HG03095 (cell line): ENCODE results near the gene SMAD3.
"Not testable (repeated sequence)": the region's sequence is repeated elsewhere in the genome, so short reads cannot be mapped to it uniquely, and the experiment has no call there.

ENCODE experiments used
- ATAC-seq: cut with Tn5 transposase; IDR thresholded peaks from one replicate; pipeline ENCODE4 v1.9.1; 2021; ENCODE audit warnings: moderate library complexity; ENCODE audit not compliant: unreplicated experiment

Gene SMAD3

DNA sequence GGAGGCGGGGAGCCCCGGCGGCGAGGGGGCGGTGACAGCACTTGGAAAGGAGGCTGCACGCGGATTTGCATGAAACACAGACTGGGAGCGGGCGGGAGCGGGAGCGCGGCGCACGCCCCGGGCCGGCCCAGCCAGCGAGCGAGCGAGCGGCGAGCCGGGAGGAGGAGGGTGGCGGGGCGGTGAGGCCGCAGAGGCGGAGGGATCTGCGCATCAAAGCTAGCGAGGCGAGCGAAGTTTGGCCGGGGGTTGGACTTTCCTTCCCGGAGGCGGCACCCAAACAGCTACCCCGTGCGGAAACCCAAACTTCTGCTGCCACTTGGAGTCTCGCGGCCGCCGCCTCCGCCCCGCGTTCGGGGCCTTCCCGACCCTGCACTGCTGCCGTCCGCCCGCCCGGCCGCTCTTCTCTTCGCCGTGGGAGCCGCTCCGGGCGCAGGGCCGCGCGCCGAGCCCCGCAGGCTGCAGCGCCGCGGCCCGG is at the start of gene SMAD3:
SMAD3 (plus strand) TSS at position 72 of the 475 bp plus-strand sequence. CDS start 553 bp downstream, outside the sequence.
- ATAC-seq = no peak

DNA sequence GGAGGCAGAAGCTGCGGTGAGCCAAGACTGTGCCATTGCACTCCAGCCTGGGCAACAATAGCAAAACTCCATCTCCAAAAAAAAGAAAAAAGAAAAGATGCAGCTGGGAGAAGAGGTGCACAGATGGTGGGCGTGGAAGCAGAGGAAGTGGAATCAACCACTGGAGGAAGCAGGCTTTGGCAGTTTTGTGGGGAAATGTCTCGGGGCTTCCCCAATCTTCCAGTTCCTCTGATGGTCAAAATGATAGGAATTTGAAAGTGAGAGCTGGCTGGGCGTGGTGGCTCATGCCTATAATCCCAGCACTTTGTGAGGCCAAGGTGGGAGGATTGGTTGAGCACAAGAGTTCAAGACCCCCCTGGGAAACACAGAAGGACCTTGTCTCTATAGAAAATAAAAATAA is 48.1 kb upstream of the SMAD3 start:
- ATAC-seq = no peak

DNA sequence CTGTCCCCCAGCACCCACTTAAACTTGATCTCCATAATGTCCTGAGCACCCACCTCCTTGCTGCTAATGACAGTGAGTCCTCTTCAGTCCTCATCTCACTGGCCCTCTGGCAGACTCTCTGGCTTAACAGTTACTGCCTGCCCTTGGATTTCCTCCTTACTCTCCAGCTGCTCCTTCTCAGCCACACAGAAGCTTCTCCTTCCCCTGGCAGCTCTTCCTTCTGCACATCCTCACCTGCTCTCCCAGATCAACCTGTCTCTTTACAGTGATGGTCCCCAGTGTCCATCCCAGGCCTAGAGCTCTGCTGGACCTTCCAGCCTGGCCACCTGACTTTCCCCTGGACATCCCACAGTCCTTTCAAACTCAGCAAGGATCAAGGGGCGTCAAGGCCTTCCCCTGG is 47.4 kb upstream of the SMAD3 start:
- no peak for ATAC-seq

DNA sequence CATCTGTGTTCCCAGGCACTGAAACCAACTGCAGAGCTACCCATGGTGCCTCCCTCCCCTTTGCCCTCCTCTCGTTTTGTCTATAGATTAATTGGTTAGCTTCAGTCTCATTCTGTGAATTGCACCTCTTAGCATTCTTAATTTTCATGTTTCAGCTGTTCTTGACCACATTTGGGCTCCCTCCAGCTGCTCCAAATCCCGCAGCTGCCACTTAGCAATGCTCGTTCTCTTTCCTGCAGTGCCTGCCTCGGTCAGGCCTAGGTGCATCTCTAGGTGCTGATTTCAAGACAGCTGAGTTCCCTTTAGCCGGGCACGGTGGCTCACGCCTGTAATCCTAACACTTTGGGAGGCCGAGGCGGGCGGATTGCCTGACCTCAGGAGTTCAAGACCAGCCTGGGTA is 47.0 kb upstream of the SMAD3 start:
- no peak for ATAC-seq

DNA sequence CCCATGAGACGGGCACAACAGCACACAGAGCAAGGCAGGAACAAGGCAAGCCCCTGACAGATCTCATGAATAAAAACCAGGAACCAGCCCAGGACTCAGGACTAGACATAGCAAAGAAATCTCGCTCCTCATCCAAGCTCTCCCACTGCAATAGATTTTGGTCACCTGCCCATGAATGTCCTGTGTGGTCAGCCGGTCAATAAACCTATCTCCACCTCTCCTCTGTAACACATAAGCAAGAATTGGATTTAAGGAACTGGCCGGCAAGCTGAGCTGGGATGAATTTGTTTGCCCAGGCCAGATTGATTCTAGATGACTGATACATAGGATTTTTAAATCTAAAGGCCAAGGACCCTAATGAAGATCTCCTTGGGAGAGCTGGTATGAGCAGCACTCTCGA is 46.3 kb upstream of the SMAD3 start:
- no peak for ATAC-seq

DNA sequence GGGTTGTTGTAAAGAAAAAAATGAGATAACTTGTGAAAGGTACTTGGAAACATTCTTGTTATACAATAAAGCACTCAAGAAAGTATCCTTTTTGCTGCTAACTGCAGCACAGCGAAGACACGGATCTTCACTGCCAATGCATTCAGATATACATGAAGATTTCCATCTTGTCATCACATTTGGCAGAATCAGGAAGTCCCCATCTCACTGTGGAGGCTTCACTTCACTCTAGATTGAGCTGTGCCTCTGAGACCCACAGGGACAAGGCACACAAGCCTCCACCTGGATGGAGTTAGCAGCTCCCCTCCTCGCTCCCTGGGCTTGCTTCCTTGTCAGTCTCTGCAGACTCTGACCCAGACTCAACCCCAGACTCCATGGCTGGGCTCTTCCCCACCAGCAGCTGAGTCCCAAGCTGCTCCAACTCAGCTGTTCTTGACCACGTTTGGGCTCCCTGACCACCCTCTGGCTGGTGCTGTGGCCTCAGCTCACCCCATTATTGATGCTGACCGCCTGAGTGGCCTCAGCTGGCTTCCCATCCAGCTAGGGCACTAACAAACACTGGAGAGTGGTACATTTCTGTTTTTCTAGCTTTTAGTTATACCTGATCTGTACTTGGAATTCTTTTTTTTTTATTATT is 45.4 kb upstream of the SMAD3 start:
- no peak for ATAC-seq

DNA sequence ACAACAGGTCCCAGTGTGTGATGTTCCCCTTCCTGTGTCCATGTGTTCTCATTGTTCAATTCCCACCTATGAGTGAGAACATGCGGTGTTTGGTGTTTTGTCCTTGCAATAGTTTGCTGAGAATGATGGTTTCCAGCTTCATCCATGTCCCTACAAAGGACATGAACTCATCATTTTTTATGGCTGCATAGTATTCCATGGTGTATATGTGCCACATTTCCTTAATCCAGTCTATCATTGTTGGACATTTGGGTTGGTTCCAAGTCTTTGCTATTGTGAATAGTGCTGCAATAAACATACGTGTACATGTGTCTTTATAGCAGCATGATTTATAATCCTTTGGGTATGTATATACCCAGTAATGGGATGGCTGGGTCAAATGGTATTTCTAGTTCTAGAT is 44.7 kb upstream of the SMAD3 start:
- not testable (repeated sequence) for ATAC-seq

DNA sequence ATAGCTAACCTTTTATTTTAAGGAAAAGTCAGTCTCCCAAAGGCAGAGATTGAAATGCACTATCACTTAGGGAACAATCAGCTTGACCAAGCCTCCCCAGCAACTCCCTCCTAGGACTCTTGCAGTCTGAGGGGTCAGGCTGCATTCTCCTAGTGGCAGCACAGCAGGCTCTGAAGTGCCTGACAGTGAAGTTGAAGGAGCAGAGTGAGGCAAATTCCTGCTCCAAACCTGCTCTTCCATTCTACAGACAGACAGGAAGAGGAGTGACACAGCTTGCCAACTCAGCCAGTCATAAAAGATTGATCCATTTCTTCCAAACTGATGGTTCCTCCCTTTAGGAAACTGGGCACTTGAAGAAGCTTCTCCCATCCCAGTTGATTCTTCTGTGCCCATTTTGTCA is 43.9 kb upstream of the SMAD3 start:
- ATAC-seq = no peak

DNA sequence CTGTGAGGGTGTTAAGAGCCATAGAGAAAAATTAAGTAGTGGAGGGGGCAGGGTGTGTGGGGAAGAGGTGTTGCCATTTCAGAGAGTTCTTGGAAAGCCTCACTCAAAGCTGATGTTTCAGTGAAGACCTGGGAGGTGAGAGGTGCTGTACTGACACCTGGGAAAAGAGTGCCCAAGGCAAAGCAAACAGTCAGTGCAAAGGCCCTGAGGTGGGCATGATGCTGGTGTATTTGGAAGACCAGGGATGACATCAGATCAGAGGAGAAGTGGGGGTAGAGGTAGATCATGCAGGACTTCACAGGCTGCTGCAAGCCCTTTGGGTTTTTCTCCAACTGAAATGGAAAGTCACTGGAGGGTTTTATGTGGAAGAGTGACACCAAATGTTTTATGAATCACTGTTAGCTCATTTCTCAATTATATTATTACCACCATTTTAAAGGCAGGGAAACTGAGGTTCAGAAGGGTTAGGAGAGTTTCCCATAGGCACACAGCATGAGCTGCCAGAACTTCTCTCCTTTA is 42.8 kb upstream of the SMAD3 start:
- ATAC-seq = no peak

DNA sequence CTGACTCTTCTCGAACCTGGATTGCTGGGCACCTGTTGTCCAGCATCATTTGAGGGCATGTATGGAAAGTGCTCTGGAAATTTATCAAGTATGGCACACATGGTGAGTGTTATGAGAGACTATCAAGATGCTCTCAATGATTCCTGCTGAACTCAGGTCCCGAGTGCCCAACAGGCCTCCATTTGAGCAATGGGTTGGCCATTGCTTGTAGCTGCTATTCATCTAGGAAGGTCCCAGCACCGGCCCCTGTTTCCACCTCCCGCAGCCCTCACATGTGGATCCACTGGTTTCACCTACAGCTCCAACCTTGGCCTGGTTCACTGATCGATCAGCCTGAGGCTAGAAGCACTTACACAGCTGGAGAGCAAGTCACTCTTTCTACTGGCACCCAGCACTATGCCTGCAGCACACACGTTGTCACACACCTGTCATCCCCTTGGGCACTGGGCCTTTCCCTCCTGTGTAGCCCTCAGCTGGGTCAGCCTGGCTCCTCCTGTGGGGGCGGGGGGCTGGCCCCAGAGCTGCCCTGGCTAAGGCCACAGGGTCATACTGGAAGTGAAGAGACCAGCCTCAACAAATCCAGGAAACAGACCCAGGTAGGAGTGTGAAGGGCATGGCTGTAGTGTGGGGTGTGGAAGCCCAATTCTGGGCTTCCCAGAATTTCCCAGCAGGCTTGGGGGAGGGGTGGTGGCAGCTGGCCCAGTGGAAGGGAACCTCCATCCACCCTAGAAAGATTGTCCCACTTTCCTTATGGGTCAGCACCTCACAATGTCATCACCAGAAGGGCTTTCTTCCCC is 41.7 kb upstream of the SMAD3 start:
- no peak for ATAC-seq

DNA sequence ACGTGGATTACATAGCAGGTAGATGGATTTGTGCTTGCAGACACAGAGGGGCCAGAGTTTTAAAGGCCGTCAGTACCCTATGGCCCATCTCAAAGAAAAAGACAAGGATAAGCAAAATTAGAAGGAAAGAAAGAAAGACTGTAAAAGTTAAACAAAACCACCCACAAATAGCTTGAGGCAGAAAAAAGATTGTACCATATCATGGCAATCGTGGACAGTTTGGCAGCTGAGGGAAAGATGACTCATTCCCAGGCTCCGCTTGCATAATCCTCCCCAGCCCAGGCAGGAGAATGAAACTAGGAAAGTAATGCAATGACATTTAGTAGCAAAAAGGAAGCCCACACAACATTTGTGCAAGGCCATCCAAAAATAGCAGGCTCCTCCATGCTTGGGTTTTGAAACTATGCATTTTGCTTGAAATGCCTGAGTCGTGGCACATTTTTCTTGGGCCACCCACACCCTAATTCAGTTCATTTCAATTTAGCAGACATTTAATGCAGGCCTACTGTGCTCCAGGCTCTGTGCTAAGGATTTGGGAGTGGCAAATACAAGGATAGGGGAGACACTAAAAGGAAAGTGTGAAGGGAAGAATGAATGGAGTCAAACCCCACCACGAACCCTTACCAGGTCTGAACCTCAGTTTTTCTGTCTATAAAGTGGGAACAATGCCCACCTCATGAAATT is 40.9 kb upstream of the SMAD3 start:
- ATAC-seq = no peak

DNA sequence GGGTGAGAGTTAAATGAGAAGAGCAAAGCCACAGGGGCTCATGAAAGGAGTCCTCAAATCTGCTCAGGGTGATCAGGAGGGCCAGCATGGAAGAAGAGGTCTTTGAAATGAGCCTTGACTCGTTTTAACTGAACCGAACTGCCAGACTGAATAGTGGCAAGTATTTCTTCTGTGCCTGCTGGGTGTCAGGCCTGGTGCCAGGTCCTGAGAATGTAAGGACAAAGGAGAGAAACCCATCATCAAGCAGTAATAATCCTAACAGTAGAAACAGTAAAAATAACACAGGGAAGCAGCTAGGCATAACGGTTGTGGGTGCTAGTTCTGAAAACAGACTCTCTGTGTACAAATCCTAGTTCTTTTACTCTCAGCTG is 40.4 kb upstream of the SMAD3 start:
- ATAC-seq = no peak

DNA sequence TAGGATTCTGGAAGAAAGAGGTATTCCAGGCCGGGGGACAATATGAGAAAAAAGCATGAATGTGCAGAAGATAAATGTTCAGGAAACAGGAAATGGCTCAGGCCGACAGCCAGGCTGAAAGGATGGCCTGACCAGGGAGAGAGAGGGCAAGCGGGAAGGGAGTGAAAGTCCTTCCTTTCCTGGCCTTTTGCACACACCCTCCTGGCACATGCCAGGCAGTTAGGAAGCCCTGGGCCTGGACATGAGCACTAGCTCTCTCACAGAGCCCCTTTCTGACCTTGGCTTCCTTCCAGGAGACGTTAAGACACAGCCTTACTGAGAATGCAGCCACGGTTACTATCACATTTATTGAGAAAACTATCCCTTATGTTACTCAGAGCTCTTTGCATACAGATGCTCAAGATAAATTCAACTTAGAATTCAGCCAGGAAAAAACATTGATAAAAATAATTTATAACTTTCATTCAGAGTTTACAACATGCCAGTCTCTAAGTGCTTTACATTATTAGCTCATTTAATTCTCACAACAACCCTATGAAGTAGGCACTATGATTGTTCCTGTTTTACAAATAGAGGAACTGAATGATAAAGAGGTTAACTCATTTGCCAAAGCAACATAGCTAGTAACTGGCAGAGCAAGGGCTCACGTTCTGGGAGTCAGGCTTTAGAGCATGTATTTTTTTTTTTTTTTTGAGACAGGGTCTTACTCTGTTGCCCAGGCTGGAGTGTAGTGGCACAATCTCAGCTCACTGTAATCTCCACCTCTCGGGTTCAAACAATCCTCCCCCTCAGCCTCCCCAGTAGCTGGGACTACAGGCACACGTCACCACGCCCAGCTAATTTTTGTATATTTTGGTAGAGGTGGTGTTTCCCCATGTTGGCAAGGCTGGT is 39.4 kb upstream of the SMAD3 start:
- no peak for ATAC-seq

DNA sequence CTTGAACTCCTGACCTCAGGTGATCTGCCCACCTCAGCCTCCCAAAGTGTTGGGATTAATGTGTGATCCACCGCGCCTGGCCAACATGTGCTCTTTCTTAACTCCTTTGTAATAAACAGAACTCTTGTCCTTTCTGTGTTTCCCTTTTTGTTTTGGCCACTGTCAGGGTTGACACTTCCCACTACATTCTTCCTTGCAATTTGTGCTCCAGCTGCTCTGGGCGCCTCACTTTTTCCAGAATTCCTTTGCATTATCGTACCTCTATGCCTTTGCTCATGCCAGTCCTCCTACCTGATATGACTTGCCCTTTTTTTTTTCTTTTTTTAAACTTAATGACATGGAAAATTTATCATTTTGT is 38.8 kb upstream of the SMAD3 start:
- no peak for ATAC-seq

DNA sequence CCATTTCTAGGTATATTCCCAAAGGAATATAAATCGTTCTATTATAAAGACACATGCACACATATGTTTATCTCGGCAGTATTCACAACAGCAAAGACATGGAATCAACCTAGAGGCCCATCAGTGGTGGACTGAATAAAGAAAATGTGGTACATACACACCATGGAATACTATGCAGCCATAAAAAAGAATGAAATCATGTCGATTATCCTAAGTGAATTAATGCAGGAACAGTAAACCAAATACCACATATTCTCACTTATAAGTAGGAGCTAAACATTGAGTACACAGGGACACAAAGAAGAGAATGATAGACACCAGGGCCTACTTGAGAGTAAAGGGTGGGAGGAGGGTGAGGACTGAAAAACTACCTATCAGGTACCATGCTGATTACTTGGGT is 37.0 kb upstream of the SMAD3 start:
- ATAC-seq = not testable (repeated sequence)

DNA sequence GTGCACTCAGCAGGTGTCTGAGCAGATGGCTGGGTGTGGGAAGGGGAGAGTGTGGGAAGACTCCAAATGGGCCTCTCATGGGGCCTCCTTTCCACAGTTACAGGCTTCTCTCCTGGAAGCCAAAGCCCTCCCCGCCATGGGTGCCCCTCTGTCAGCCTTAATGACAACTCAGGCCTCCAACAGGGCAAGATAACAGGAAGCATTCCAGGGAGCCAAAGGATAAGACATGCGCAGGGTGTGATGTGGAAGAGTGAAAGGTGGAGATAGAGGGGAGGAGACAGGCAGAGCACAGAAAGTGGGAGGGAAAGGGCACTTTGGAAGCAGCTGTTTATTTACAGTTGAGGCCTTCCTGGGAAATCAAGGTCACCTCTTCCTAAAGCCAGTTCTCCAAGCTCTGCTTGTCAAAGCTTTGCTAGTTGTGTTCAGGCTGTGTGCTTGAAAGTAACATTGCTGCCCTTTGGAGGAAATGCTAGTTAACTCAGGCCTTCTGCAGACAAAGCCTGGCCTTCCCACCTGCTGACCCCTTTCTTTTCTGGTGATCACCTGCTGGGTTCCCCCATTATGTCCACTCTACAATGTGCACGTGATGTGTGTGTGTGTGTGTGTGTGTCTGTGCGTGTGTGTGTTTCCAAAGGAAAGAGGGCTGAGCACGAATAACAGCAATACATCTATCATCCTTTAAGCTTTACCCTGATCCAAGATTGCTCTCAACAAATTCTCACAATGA is 35.2 kb upstream of the SMAD3 start:
- no peak for ATAC-seq

DNA sequence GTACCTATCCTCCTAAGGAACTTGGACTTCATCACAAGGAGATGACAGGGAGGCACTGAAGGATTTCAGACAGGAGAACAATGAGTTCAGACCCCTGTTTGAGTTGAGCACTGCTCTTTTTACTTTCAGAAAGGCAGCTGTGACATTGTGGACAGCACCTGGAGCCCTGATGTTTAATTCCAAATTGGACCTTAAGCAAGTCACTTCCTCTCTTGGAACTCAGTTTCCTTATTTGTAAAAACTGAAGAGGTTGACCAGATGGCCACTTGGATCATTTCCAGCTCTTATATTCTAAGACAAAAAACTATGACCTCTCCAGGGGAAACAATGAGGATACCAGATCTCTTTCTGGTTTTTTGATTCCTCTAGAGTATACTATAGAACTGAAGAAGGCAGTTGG is 34.1 kb upstream of the SMAD3 start:
- ATAC-seq = no peak

DNA sequence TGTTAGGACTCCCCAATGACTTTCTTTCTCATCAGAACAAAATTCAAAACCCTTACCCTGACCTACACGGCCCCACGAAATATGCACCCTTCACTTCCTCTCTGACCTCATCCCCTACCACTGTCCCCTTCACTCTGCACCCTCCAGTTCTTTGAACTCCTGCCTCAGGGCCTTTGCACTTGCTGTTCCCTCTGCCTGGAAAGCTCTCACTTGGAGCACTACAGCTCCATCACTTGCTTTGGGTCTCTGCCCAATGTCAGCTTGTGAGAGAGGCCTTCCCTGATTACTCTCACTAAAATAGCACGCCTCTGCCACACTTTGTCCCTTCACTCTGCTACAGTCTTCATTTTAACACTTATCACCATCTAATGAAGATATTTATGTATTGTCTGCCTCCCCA is 32.8 kb upstream of the SMAD3 start:
- ATAC-seq = no peak

DNA sequence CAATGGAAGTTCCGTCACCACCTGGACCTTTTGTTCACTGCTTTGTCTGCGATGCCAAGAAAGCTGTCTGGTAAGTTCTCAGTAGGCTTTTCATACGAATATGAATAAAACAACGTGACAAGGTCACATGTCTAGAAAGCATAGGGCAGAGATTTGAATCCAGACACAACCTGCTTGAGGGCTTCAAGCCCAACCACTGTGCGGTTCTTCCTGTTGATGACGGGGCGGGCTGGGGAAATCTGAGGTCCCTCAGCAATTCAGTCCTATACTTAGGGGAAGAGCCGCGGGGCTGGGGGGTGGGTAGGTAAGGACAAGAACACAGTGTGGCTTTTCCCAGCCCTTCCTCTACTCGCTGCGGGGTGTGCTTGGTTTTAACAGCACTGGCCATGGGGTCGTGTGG is 32.4 kb upstream of the SMAD3 start:
- no peak for ATAC-seq

DNA sequence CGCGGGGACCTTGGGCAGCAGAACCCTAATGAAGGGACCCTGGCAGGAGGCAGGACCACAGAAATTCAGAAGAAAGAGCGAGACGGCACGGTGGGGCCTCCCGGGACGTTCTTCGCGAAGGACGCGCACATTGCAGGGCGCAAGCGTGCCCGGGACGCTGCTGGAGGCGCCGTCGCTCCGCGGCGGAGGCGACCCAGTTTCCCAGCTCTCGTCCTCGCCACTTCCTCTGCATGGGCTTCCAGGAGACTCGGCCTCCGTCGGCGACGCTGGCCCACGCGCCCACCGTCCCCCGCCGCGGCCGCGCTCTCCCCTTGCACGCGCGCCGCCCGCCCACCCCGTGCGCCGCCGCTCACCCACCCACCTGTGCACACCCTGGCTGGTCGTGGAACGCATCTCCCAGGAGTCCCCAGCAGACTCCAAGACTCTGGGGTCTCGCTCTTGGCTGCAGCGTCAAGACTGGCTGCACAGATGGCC is 31.8 kb upstream of the SMAD3 start:
- ATAC-seq = no peak
